Fibroblast of skin of right biceps (primary cell): ENCODE measurements around the gene BZW2.
"Not testable (repeated sequence)": the region's sequence is repeated elsewhere in the genome, so short reads cannot be mapped to it uniquely, and the experiment has no call there.

Source experiments
- DNase-seq: peaks from one replicate; pipeline ENCODE4 v3.0.0-alpha.2; 2013

Gene BZW2

DNA sequence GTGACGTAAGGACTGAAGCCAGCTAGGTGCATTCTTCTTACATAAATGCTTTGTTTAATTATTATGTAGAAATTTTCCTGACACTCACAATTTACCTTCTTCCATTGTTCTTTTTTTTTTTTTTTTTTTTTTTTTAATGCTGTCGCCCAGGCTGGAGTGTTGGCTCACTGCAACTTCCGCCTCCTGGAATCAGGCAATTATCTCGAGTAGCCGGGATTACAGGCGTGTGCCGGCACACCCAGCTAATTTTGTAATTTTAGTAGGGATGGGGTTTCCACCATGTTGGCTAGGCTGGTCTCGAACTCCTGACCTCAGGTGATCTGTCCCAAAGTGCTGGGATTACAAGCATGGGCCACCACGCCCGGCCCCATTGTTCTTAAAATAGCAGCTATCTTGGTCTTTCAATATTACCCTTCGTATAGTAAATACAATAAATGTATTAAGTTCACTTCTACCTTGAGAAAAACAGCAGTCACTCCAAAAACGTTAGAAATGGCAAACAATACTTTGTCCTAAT lies 32.1 kb downstream of the BZW2 start:
- no peak for DNase-seq

DNA sequence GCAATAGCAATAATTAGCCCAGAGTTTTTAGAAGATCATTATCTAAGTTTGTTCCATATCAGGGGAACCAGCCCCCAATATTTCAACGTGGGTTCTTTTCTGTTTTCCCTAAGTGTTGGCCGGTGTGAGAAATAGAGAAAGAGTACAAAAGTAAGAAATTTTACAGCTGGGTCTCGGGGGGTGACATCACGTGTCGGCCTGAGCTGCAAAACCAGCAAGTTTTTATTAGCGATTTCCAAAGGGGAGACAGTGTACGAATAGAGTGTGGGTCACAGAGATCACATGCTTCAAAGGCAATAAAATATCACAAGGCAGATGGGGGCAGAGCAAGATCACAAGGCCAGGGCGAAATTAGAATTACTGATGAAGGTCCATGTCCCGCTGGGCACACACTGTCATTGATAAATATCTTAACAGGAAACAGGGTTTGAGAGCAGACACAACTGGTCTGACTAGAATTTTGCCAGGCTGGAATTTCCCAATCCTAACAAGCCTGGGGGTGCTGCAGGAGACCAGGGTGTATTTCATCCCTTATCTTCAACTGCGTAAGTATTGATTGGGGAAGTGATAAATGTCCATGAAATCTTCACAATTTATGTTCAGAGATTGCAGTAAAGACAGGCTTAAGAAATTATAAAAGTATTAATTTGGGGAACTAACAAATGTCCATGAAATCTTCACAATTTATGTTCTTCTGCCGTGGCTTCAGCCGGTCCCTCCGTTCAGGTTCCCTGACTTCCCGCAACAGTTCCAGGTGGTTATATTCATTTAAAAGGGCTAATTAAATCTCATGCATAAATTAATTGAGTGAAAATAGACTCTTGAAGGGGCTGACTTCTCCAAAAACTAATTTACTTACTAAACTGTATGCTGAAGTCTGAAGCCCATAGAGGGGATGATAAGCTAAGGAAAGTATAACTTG lies 32.9 kb downstream of the BZW2 start:
- DNase-seq = not testable (repeated sequence)

- DNase-seq = no peak
Measured at GRCh38 chr7:16684935-16685334, 39.0 kb downstream of the BZW2 start.

DNA sequence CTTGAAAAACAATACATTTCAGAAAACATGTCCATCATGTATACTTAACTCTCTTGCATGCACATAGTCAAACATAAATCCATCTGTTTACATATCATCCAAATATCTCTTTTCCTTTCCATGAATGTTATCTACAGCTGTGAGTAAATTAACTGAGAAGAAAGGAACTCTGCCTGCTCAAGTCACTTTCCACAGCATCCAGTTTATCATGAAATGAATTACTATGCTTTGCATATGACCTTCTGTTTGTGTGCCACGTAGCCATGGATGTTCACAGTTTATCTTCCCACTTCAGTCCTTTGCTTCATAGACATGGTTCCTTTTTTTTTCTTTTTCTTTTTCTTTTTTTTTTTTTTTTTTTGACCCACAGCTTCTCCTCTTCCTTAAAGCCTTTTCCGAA lies 39.6 kb downstream of the BZW2 start:
- DNase-seq = no peak

DNA sequence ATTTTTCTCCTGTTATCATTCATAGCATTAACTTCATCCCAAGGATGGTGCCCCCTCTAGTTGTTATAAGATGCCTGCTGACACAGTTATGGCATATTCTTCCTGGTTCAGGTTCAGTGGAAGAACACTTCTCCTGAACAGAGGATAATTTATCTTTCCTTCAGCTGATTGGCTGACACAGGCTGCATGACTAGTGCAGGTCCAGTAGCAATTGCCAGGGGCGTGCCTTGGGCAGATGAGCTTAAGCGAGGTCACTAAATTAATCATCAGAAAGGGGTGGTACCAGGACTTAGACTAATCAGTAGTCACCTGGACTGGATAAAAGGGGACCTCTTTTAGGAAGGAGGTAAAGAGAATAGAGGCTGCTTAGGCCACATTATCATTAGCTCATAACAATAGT lies 42.3 kb downstream of the BZW2 start:
- no peak for DNase-seq

DNA sequence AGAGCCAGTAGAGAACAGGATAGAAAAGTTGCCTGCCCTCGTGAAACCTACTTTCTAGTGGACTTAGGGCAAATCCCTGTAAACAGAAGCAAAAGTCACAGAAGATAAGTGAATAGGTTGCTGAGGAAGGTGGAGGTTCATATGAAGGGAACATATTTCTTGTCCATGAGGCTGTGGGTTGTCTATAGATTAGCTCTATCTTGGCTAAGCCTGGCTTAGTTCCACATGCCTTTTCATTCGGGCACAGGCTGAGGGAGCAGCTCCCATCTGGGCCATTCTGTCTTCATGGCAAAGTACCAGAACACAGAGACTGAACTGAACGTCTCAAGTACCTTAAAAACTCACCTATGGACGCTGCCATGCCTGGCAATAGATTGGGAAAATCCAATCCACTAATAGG lies 45.3 kb downstream of the BZW2 start:
- no peak for DNase-seq

- no peak for DNase-seq
Measured at GRCh38 chr7:16693601-16694318, 47.8 kb downstream of the BZW2 start.

DNA sequence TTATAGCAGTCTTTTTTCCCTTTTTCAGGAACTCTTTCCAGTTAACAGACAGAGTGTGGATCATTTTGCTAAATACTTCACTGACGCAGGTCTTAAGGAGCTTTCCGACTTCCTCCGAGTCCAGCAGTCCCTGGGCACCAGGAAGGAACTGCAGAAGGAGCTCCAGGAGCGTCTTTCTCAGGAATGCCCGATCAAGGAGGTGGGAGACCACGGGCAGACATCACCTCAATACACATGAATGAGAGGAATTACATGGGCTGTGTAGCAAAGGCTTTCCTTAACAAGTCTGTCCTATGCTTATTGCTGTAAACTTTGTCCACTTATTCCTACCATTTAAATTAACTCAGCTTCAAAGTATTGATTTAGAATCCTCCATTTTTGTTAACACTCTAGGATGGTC lies 48.8 kb downstream of the BZW2 start:
- DNase-seq = no peak

DNA sequence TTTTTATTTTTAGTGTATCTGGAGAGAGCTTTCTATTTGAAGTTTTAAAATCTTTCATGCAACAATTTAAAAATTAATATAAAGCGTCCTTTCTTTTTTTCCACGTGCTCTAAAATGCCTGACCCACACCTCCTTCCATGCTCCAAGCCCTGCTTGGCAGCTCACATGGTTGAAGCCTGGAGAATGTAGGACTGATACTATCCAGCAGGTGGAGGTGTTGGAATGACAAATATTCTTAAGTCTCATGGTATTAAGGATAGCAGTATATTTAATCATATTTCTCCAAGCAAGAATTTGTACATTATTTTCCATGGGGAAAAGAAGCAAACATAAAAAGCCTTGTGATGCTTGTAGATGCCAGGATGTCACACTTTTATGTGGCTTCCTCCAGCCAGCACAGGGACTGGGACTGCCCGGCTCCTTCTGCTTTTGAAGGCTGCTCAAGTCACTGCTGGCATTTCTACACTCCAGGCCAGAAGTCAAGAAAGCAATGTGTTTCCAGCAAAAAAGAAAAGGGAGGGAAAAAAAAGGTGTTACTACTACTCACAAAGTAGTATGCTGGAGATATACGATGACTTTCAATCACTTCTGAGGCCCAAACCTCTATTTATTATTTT lies 49.7 kb downstream of the BZW2 start:
- DNase-seq = peak; percentile 66

GRCh38 chr7:16697507-16698199 lies 51.7 kb downstream of the BZW2 start:
- peak; percentile 77 for DNase-seq

DNA sequence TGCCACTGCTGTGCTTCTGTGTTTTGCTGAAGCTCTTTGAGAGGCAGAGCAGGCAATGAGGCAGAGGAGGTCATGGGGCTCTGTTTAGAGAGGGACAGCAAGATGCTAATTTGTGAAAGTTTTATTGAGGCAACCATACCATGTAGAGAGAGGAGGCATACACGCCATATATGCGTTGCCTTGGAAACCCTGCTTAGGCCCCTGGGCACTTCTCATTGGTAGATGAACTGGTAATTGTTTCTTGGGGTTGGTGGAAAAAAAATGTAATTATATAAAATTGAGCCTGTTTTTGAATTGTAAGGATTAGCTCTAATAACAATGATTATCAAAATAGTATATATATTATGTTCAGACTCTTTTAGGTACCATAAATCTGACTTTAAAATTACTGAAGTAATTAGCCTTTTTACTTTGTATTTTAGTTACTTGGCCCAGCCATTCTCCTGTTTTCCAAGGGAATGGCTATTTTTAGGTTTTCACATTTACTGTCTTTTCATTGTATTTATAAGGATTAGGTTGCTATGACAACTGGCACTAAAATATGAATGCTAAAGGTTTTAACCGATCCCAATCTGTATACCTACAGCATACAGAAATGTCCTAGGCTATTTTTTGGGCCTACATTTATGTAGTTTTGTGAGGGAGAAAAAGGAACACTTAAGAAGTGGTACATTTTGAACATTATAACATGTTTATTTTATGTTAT lies 52.4 kb downstream of the BZW2 start:
- peak; percentile 10 for DNase-seq

DNA sequence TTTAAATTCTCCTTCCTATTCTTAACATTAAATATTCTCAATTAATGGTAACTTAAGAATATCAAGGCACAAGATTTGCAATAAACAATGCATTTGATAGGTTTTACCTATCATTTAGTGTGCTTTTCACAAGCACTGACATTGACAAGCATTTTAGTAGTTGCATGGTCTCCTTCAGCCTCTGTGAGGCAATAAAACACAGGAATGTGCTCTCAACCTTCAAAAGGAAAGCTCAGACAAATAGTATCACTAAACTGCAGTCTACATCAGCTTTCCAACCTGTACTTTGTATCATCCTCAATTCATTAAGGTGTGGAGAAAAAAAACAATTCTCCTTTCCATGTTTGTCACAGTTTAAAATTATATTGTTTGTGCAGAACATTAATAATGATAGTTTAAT lies 56.5 kb downstream of the BZW2 start:
- DNase-seq = no peak

DNA sequence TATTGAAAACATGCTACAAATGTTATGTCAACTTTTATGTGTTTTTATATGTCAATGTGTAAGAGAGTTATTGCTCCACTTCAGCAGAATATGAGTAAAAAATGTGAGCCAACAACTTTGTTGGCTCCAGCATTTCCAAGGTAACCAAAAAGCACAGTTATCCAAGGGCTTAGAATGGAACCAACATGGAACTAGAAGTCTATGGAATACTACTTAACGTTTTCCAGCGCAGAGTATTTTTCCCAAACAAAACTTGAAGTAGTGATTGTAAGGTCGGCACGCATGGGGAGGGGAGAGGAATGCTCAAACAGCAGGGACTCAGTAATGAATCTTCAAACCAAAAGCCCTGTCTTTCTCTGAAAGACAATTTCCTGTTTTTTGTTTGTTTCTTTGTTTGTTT lies 62.5 kb downstream of the BZW2 start:
- DNase-seq = peak; percentile 45

DNA sequence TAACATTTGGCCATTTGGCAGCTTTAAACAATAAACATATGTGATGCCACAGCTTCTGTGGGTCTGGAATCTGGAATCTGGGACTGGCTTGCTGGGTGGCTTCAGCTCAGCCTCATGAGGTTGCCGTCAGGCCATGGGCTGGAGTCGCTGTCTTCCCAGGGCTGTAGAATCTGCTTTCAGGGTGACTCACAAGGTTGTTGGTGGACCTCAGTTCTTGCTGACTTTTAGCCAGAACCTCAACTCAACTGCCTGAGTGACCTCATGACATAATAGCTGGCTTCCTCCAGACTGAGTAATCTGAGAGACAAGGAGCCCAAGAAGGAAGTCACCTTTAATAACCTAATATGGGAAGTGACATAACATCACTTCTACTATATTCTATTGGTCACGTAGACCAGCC lies 63.0 kb downstream of the BZW2 start:
- peak; percentile 97 for DNase-seq

DNA sequence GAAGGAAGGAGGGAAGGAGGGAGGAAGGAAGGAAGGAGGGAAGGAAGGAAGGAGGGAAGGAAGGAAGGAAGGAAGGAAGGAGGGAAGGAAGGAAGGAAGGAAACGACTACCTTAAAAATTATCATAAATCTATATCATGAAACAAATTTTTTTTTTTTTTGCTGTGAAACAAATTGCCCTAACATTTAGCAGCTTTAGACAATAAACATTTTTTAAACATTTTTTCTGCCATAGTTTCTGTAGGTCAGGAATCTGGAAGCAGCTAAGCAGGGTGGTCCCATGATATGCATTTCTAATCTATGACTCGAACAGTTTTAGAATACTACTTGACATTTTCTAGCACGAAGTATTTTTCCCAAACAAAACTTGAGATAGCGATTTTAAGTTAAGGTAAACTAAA lies 64.7 kb downstream of the BZW2 start:
- peak; percentile 61 for DNase-seq

- peak; percentile 73 for DNase-seq
Measured at GRCh38 chr7:16711730-16712129, 65.7 kb downstream of the BZW2 start.

- DNase-seq = peak; percentile 75
Measured at GRCh38 chr7:16712916-16713315, 66.9 kb downstream of the BZW2 start.

- DNase-seq = no peak
Measured at GRCh38 chr7:16715928-16716327, 69.9 kb downstream of the BZW2 start.

DNA sequence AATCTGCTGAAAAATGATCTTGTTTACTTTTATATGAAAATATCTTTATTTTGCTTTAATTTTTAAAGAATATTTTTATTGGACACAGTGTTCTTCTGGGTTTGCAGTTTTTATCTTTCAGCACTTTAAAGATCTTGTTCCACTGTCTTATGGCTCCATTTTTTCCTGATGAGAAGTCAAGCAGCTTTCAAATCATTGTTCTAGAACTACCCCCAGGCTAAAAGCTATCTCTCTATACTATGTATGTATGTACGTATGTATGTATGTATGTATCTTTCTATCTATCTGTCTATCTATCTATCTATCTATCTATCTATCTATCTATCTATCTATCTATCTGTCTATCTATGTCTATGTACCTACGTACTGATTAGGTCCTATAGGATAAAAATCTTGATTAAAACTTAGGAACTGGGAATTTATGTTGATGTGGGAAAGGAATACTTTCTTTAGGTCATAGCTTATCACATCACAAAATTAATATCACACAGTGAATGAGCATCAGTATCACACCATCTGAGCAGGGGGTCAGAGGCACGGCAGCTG lies 72.2 kb downstream of the BZW2 start:
- no peak for DNase-seq

GRCh38 chr7:16719699-16720098 lies 73.7 kb downstream of the BZW2 start:
- no peak for DNase-seq

- DNase-seq = no peak
Measured at GRCh38 chr7:16721541-16721940, 75.6 kb downstream of the BZW2 start.

DNA sequence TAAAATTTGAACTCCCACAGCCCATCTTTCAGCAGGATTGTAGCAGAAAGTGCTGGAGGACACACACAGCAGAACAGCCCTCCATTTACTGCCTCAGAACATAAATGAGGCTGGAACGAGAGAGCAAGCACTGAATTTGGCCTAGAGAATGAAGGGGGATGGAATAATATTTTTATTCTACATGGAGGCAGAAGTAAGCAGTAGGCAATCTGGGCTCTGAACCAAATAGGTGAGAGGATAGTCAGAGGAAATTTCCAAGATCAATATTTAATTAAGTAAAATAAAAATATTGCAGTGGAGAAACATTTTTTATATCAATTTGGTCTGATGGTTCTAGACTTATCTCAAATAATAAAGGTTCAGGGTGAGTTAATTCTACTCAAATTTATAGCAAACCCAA lies 78.4 kb downstream of the BZW2 start:
- DNase-seq = no peak
